K562 (cell line): ENCODE measurements around the gene CLCN1. TPM values are rescaled to one million over a fixed set of nuclear protein-coding genes. Genes with fewer than 3 reads are reported as not detected.

Experiments
- ADNP ChIP-seq: fragments of 200-800 bp; sonication (Bioruptor generic); IDR thresholded peaks from 2 replicates; pipeline ENCODE4 v1.6.1; 2016; ENCODE audit warnings: missing genetic modification characterization, missing compliant biosample characterization
- CHD7 ChIP-seq: fragments of 200-600 bp; sonication (generic); IDR thresholded peaks from one replicate; pipeline ENCODE4 v1.6.1; 2012; ENCODE audit warnings: mild to moderate bottlenecking, low read depth, low read length, inconsistent platforms
- CREB5 ChIP-seq: fragments of 250-450 bp; sonication (Bioruptor Pico); IDR thresholded peaks from 2 replicates; pipeline ENCODE4 v1.5.0; 2020; ENCODE audit warnings: mild to moderate bottlenecking
- CTBP1 ChIP-seq: fragments of 450-650 bp; IDR thresholded peaks from 2 replicates; pipeline ENCODE4 v1.6.1; 2016; ENCODE audit warnings: borderline replicate concordance
- NFE2L1 ChIP-seq: fragments of 450-650 bp; IDR thresholded peaks from 2 replicates; pipeline ENCODE4 v1.6.1; 2016; ENCODE audit warnings: missing genetic modification characterization, low read depth, mild to moderate bottlenecking, missing compliant biosample characterization, moderate library complexity, borderline replicate concordance
- PML ChIP-seq: IDR thresholded peaks from 2 replicates; pipeline ENCODE4 v1.6.1; 2012; ENCODE audit warnings: low read length, inconsistent platforms
- TAF1 ChIP-seq: IDR thresholded peaks from 2 replicates; pipeline ENCODE4 v1.6.1; 2011; ENCODE audit warnings: mild to moderate bottlenecking, low read length, moderate library complexity; ENCODE audit not compliant: insufficient read depth, control insufficient read depth, severe bottlenecking; ENCODE audit errors: extremely low read depth
- U2AF1 ChIP-seq: fragments of 200-400 bp; formaldehyde crosslinking; optimal IDR thresholded peaks from 2 replicates; pipeline ENCODE3; 2017; ENCODE audit warnings: mild to moderate bottlenecking, low read depth, low read length, moderate library complexity
- ZBED1 ChIP-seq: IDR thresholded peaks from 2 replicates; pipeline ENCODE4 v1.6.1; 2014
- ZBTB11 ChIP-seq, 3 experiments: fragments of 200-800 bp in 1 of 3; fragments of 250-450 bp in 1 of 3; fragments of 450-650 bp in 1 of 3; sonication (Bioruptor Pico) in 1 of 3; sonication (Bioruptor generic) in 1 of 3; formaldehyde crosslinking in 1 of 3; IDR thresholded peaks; 2 replicates each; pipeline versions ENCODE4 v1.6.1 to v1.8.0; 2016 to 2022; ENCODE audit warnings: mild to moderate bottlenecking in 2 of 3, missing genetic modification characterization in 2 of 3, missing compliant biosample characterization in 1 of 3, moderate library complexity in 1 of 3
- polyA plus RNA-seq, 8 experiments: library from polyadenylated mRNA; depleted of rRNA in 4 of 8; stranded (reverse) in 5 of 8; unstranded in 3 of 8; fragments of >200 nt; fragmentation: Nextera tagmentation in 2 of 8; fragmentation: Illumina TruSeq in 1 of 8; extraction: Ambion mirVana in 2 of 8; extraction: Trizol in 1 of 8; gene quantifications; 2 replicates each; pipeline versions ENCODE4 v1.2.1 to v1.2.3, GENCODE V29; 2011 to 2014; ENCODE audit warnings: inconsistent platforms in 1 of 8, missing spikeins in 1 of 8
- total RNA-seq, 7 experiments: library from RNA; depleted of rRNA in 6 of 7; stranded (reverse); fragments of >200 nt in 6 of 7; fragmentation: Illumina TruSeq in 2 of 7; extraction: Trizol in 2 of 7; gene quantifications; 2 replicates each; pipeline versions ENCODE4 v1.2.1 to v1.2.3, GENCODE V29; 2011 to 2021; ENCODE audit warnings: low replicate concordance in 1 of 7

Gene CLCN1
- total and polyA plus RNA-seq, 9 of the 15 experiments (the other 6 are each of a cell fraction or from before 2014, with no cell fraction given), result 0.01 to 0.11 (median 0.04) TPM; not detected in 4

GRCh38 chr7:143380646-143381426 lies 64.9 kb downstream of the CLCN1 start, which contains the start of gene ZYX (continued):
- TF ChIP-seq ZBTB11 (CRISPR knock-in tag; IDR thresholded peaks at IDR 0.05), result peak in 1 of 3 experiments; percentile 89; a peak in 2 of 6 replicates
- no peak for TF ChIP-seq CREB5 (CRISPR knock-in tag)
- peak; percentile 43 for TF ChIP-seq CTBP1
- no peak for TF ChIP-seq NFE2L1 (tag)
- peak; percentile 86 for TF ChIP-seq U2AF1
- TF ChIP-seq ADNP (tag), result no peak
- TF ChIP-seq CHD7, result no peak
- TF ChIP-seq PML, result peak; percentile 78
- TF ChIP-seq ZBED1, result 0 out of 2 replicates have a peak, but pooled peaks have one; percentile 20
- peak; percentile 96 for TF ChIP-seq TAF1
